OCI-LY7 (cell line): ENCODE measurements around the gene SOBP. TPM values are rescaled to one million over a fixed set of nuclear protein-coding genes. Genes with fewer than 3 reads are reported as not detected.

Experiments
- BruUV-seq: library from RNA; stranded (reverse); fragments of 400-500 nt; replicated peaks from 2 replicates; lab custom pipeline; 2021; lab: Mats Ljungman, UMichigan
- CTCF ChIA-PET: fragments of 300-600 bp; sonication (Branson Sonifier 250); formaldehyde crosslinking; loops from one replicate; lab custom pipeline; 2022; ENCODE audit warnings: antibody characterized with exemption; ENCODE audit not compliant: unreplicated experiment; lab: Charles Lee
- POLR2A ChIA-PET: fragments of 300-600 bp; sonication (Branson Sonifier 250); formaldehyde crosslinking; loops from one replicate; lab custom pipeline; 2022; ENCODE audit warnings: antibody characterized with exemption; lab: Charles Lee
- DNase-seq: peaks from one replicate; pipeline ENCODE4 v3.0.0-alpha.2; 2015; ENCODE audit warnings: low spot score
- H2AFZ ChIP-seq: fragments of 200-600 bp; sonication (generic), shearing (Covaris generic); 2 replicates; pipeline ENCODE4 v1.6.1; 2014; ENCODE audit warnings: mild to moderate bottlenecking, antibody characterized with exemption, low read length, moderate library complexity
- H3K27ac ChIP-seq: fragments of 200-600 bp; sonication (generic); 2 replicates; pipeline ENCODE4 v1.5.1; 2014; ENCODE audit warnings: mixed run types, low read depth, mild to moderate bottlenecking, moderate library complexity, low read length, inconsistent platforms; ENCODE audit not compliant: poor library complexity, severe bottlenecking
- H3K36me3 ChIP-seq: fragments of 200-600 bp; sonication (generic); 2 replicates; pipeline ENCODE4 v1.6.1; 2014; ENCODE audit warnings: mild to moderate bottlenecking, antibody characterized with exemption, low read length, moderate library complexity, mixed read lengths; ENCODE audit not compliant: insufficient read depth
- H3K4me1 ChIP-seq: fragments of 200-600 bp; sonication (generic); 2 replicates; pipeline ENCODE4 v1.5.1; 2014; ENCODE audit warnings: mild to moderate bottlenecking, low read length; ENCODE audit not compliant: insufficient read depth, poor library complexity, severe bottlenecking
- H3K4me2 ChIP-seq: fragments of 200-600 bp; sonication (generic); 2 replicates; pipeline ENCODE4 v1.6.1; 2014; ENCODE audit warnings: mild to moderate bottlenecking, low read length
- H3K4me3 ChIP-seq: fragments of 200-600 bp; sonication (generic); 2 replicates; pipeline ENCODE4 v1.5.1; 2014; ENCODE audit warnings: mild to moderate bottlenecking, low read depth, low read length; ENCODE audit not compliant: poor library complexity, severe bottlenecking
- H3K79me2 ChIP-seq: fragments of 200-600 bp; sonication (generic); 2 replicates; pipeline ENCODE4 v1.6.1; 2016; ENCODE audit warnings: low read depth, mild to moderate bottlenecking, low read length, moderate library complexity, mixed read lengths; ENCODE audit not compliant: insufficient read depth
- H3K9me2 ChIP-seq: fragments of 200-600 bp; sonication (generic); 2 replicates; pipeline ENCODE4 v1.6.1; 2016; ENCODE audit warnings: mild to moderate bottlenecking, low read length, mixed read lengths; ENCODE audit not compliant: insufficient read depth
- H3K9me3 ChIP-seq: fragments of 200-600 bp; sonication (generic); 2 replicates; pipeline ENCODE4 v1.6.1; 2014; ENCODE audit warnings: mild to moderate bottlenecking, mixed run types, low read length, mixed read lengths
- H4K20me1 ChIP-seq: fragments of 200-600 bp; sonication (generic); 2 replicates; pipeline ENCODE4 v1.6.1; 2014; ENCODE audit warnings: mild to moderate bottlenecking, antibody characterized with exemption, low read length, moderate library complexity, mixed read lengths; ENCODE audit not compliant: insufficient read depth
- EZH2phosphoT487 ChIP-seq: fragments of 200-600 bp; sonication (generic); IDR thresholded peaks from 2 replicates; pipeline ENCODE4 v1.6.1; 2018; ENCODE audit warnings: low read depth, borderline replicate concordance, mild to moderate bottlenecking, mixed run types, antibody characterized with exemption, low read length, moderate library complexity, mixed read lengths
- intact Hi-C: fragments of 100-400 bp; cut with micrococcal nuclease; formaldehyde crosslinking; loops from one replicate; pipeline ENCODE4 v1.10.0; 2022; ENCODE audit not compliant: unreplicated experiment
- total RNA-seq, 2 experiments: library from RNA; depleted of rRNA in 1 of 2; stranded (reverse); fragments of >200 nt in 1 of 2; shearing (Covaris generic) in 1 of 2; gene quantifications; 2 replicates each; pipeline ENCODE4 v1.2.3, GENCODE V29; 2014 to 2022
- TF ChIP-seq, protein P1 (sequence below): fragments of 200-600 bp; sonication (generic); conservative IDR thresholded peaks from 2 replicates; pipeline ENCODE4 v1.5.1; 2014; ENCODE audit warnings: mild to moderate bottlenecking, antibody characterized with exemption, low read length, moderate library complexity, mixed read lengths

SOBP gene
- total RNA-seq, 2 experiments from 2014 or later = 21.5 to 29.4 TPM

DNA sequence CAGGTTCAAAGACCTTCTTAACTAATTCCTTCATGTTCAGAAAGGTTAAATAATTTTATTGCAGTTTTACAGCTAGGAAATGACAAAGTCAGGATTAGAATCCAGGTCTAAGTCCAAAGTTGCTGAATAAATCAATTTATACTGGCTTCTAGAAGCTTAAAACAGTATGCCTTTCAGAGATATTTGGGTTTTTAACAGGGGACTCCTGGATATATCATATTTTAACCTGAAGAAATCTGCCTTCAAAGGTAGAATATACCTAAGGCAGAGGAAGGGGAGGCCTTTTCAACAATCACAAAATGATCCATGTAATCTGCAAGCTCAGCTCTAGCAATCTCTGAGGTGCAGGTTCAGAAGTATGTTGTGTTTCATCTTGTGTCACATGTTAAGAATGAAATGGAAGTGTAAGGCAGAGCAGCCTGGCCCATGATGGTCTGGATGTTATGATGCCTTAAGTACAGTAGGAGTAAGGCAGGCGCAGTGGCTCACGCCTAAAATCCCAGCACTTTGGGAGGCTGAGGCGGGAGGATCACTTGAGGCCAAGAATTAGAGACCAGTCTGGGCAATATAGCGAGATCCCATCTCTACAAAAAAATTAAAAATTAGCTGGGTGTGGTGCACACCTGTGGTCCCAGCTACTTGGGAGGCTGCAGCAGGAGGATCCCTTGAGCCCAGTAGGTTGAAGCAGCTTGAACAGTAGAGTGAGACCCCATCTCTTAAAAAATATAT, 123.9 kb downstream of the SOBP start:
- Histone ChIP-seq H3K4me2 (no peak overlapping the region), H3K27ac (no peak overlapping the region), H3K9me3 (no peaks in the 10 kb centered on the region), H3K4me3 (no peak overlapping the region), H3K36me3 (peaks cover 26% of the 10 kb centered on the region), H3K9me2 (no peaks in the 10 kb centered on the region), H3K4me1 (peaks cover 45% of the 10 kb centered on the region), H2AFZ (no peak overlapping the region), H3K79me2 (peaks cover 25% of the 10 kb centered on the region; the same call in 1 of the 2 replicates), H4K20me1 (no peaks in the 10 kb centered on the region)
- TF ChIP-seq, protein P1, sequence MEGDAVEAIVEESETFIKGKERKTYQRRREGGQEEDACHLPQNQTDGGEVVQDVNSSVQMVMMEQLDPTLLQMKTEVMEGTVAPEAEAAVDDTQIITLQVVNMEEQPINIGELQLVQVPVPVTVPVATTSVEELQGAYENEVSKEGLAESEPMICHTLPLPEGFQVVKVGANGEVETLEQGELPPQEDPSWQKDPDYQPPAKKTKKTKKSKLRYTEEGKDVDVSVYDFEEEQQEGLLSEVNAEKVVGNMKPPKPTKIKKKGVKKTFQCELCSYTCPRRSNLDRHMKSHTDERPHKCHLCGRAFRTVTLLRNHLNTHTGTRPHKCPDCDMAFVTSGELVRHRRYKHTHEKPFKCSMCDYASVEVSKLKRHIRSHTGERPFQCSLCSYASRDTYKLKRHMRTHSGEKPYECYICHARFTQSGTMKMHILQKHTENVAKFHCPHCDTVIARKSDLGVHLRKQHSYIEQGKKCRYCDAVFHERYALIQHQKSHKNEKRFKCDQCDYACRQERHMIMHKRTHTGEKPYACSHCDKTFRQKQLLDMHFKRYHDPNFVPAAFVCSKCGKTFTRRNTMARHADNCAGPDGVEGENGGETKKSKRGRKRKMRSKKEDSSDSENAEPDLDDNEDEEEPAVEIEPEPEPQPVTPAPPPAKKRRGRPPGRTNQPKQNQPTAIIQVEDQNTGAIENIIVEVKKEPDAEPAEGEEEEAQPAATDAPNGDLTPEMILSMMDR = no peak
- no peak for TF ChIP-seq EZH2phosphoT487
- CTCF ChIA-PET = no interaction called here
- POLR2A ChIA-PET = interaction anchor here (1.0 to 7.3 kb wide), 3 partner anchors 30 to 44 kb away, joined by 3 to 66 read pairs (median 13); no protein-coding TSS in a partner anchor
- no TSS peak for BruUV-seq
- no peak for DNase-seq
- intact Hi-C loops = no loop called here

DNA sequence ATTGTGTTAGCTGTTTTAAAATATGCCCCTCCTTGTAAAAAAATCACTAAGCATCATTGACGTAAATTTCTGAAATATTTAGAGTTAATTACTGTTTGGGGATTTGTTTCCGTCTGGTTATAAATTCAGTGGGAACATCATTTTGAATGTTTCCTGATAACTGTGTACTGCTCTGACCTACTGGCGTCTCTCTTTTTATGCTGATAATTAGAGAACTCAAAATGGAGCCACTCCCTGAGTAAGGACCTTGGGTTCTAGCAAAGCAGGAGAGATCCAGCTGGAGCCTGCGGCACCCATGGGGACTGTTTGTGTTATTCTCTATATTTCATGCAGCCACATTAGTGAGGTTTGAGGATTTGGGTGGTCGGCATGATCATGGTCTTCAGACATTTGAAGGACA, 124.9 kb downstream of the SOBP start:
- no peak overlapping the region for H2AFZ ChIP-seq
- peaks cover 55% of the 10 kb centered on the region for H3K4me1 ChIP-seq
- DNase-seq = no peak
- intact Hi-C loops = loop anchor here (5.0 kb wide), 1 partner anchor 63 kb away; no protein-coding TSS in a partner anchor
- peak overlapping the region; percentile 88 for H3K4me2 ChIP-seq
- TF ChIP-seq EZH2phosphoT487 = no peak
- TF ChIP-seq, protein P1 = no peak
- H3K27ac ChIP-seq = peak overlapping the region; percentile 45
- BruUV-seq = no TSS peak
- H3K36me3 ChIP-seq = peaks cover 16% of the 10 kb centered on the region
- H3K9me2 ChIP-seq = no peaks in the 10 kb centered on the region
- ChIA-PET POLR2A (interaction anchor here (0.7 to 7.3 kb wide), 12 partner anchors 10 to 125 kb away, joined by 3 to 66 read pairs (median 6); partner anchors contain the start of gene SOBP), CTCF (interaction anchor here (0.7 kb wide), 1 partner anchor 127 kb away, joined by 4 read pairs; no protein-coding TSS in a partner anchor)
- no peaks in the 10 kb centered on the region for H4K20me1 ChIP-seq
- no peak overlapping the region for H3K4me3 ChIP-seq
- H3K79me2 ChIP-seq = peaks cover 35% of the 10 kb centered on the region; the same call in 1 of the 2 replicates
- no peaks in the 10 kb centered on the region for H3K9me3 ChIP-seq
